K562 (cell line): ENCODE measurements around the gene KRT35. TPM values are rescaled to one million over a fixed set of nuclear protein-coding genes. Genes with fewer than 3 reads are reported as not detected.

Experiments
- ATAC-seq: fragments of 200-7000 bp; cut with Tn5 transposase; 3 replicates; pipeline ENCODE4 v1.9.1; 2020; ENCODE audit warnings: moderate library complexity
- BruUV-seq: library from RNA; stranded (reverse); fragments of 400-500 nt; replicated peaks from 2 replicates; lab custom pipeline; 2021; lab: Mats Ljungman, UMichigan
- CTCF ChIA-PET: fragments of 300-600 bp; formaldehyde crosslinking; extraction: SDS; loops from one replicate; lab custom pipeline; 2021; ENCODE audit warnings: low intra/inter-chr PET ratio; lab: Yijun Ruan, JAX
- POLR2A ChIA-PET: fragments of 300-600, 350-650 bp; sonication (Branson Sonifier 250); formaldehyde crosslinking; extraction: SDS; loops from one replicate; lab custom pipeline; 2021; ENCODE audit warnings: antibody characterized with exemption, inconsistent platforms; lab: Yijun Ruan, JAX
- DNase-seq, 4 experiments: peaks; one replicate each; pipeline versions ENCODE4 v3.0.0 to v3.0.0-alpha.2; 2011 to 2018; ENCODE audit warnings: low spot score in 3 of 4, mixed read lengths in 3 of 4; ENCODE audit errors: extremely low read depth in 1 of 4
- FAIRE-seq: peaks from 2 replicates; lab custom pipeline; 2011; peaks lifted over from hg19 to GRCh38; lab: Jason Lieb, UNC
- H2AFZ ChIP-seq: 2 replicates; pipeline ENCODE4 v1.6.0; 2011; ENCODE audit warnings: low read depth, low read length, control low read depth, inconsistent platforms
- H3K27ac ChIP-seq: fragments of 200-600 bp; 3 replicates; pipeline ENCODE4 v1.8.0; 2011; ENCODE audit warnings: low read depth, mild to moderate bottlenecking, control low read depth, inconsistent platforms, low read length, moderate library complexity, mixed read lengths; ENCODE audit errors: extremely low read depth
- H3K27me3 ChIP-seq, 2 experiments: fragments of 300-600 bp in 1 of 2; 2 replicates in 1 of 2; 3 replicates in 1 of 2; pipeline versions ENCODE4 v1.6.0 to v1.8.0; 2011; ENCODE audit warnings: inconsistent platforms in 2 of 2, low read length in 2 of 2, mild to moderate bottlenecking in 1 of 2, mixed read lengths in 1 of 2, moderate library complexity in 1 of 2; ENCODE audit not compliant: control insufficient read depth in 2 of 2, insufficient read depth in 2 of 2
- H3K36me3 ChIP-seq: fragments of 300-600 bp; 3 replicates; pipeline ENCODE4 v1.8.0; 2011; ENCODE audit warnings: mild to moderate bottlenecking, low read length, inconsistent platforms; ENCODE audit not compliant: control insufficient read depth, insufficient read depth
- H3K4me1 ChIP-seq, 2 experiments: fragments of 200-600 bp in 1 of 2; replicated peaks in 1 of 2; 2 replicates in 1 of 2; 3 replicates in 1 of 2; pipeline versions ENCODE4 v1.5.1 to v1.8.0; 2011; ENCODE audit warnings: inconsistent platforms in 2 of 2, low read length in 2 of 2, mild to moderate bottlenecking in 1 of 2, mixed read lengths in 1 of 2, moderate library complexity in 1 of 2; ENCODE audit not compliant: control insufficient read depth in 2 of 2, insufficient read depth in 2 of 2
- H3K4me2 ChIP-seq: 2 replicates; pipeline ENCODE4 v1.6.1; 2011; ENCODE audit warnings: low read length, control low read depth, inconsistent platforms, mixed read lengths; ENCODE audit not compliant: insufficient read depth
- H3K4me3 ChIP-seq: fragments of 200-600 bp; sonication (generic), shearing (Covaris generic); 2 replicates; pipeline ENCODE4 v1.5.1; 2016; ENCODE audit warnings: control low read depth, inconsistent platforms
- H3K79me2 ChIP-seq: fragments of 200-600 bp; 3 replicates; pipeline ENCODE4 v1.8.0; 2011; ENCODE audit warnings: low read length, inconsistent platforms; ENCODE audit not compliant: control insufficient read depth, insufficient read depth
- H3K9ac ChIP-seq, 2 experiments: 2 replicates each; pipeline versions ENCODE4 v1.6.0 to v1.6.1; 2011; ENCODE audit warnings: low read depth in 2 of 2, low read length in 2 of 2, control low read depth in 1 of 2, inconsistent platforms in 1 of 2, mild to moderate bottlenecking in 1 of 2, mixed read lengths in 1 of 2; ENCODE audit not compliant: insufficient read depth in 1 of 2
- H3K9me1 ChIP-seq: one replicate; pipeline ENCODE4 v1.6.0; 2011; ENCODE audit warnings: inconsistent platforms, mild to moderate bottlenecking, low read length, moderate library complexity; ENCODE audit not compliant: control insufficient read depth, insufficient read depth
- H3K9me3 ChIP-seq: replicated peaks from 2 replicates; pipeline ENCODE4 v1.5.1; 2011; ENCODE audit warnings: low read depth, low read length, inconsistent platforms; ENCODE audit not compliant: control insufficient read depth, insufficient read depth
- H4K20me1 ChIP-seq: replicated peaks from 2 replicates; pipeline ENCODE4 v1.6.1; 2011; ENCODE audit warnings: low read length, inconsistent platforms, mixed read lengths; ENCODE audit not compliant: control insufficient read depth, insufficient read depth
- CCAR2 ChIP-seq: fragments of 200-400 bp; formaldehyde crosslinking; IDR thresholded peaks from 2 replicates; pipeline ENCODE4 v1.6.1; 2017; ENCODE audit warnings: mild to moderate bottlenecking, low read depth, low read length
- ZKSCAN1 ChIP-seq: fragments of 150-350 bp; IDR thresholded peaks from 2 replicates; pipeline ENCODE4 v1.6.1; 2016; ENCODE audit warnings: low read depth, low read length
- ZNF253 ChIP-seq: fragments of 250-450 bp; sonication (Bioruptor Pico); conservative IDR thresholded peaks from 2 replicates; pipeline ENCODE4 v1.6.1; 2021; ENCODE audit warnings: mild to moderate bottlenecking
- ZNF324 ChIP-seq: fragments of 250-450 bp; sonication (Bioruptor Pico); IDR thresholded peaks from 2 replicates; pipeline ENCODE4 v1.4.0; 2020; ENCODE audit warnings: mild to moderate bottlenecking
- WGBS: fragments of 100-300 bp; shearing (Covaris generic); methylation state at CpG from one replicate; pipeline ENCODE4 v1.1.6; 2016; ENCODE audit warnings: low coverage, mixed read lengths; ENCODE audit not compliant: insufficient coverage; ENCODE audit errors: missing lambda C conversion rate; 5-methylcytosine and 5-hydroxymethylcytosine counted together
- in situ Hi-C: fragments of 300-500 bp; cut with MboI; formaldehyde crosslinking; loops from 4 replicates; pipeline ENCODE4 v1.15.0; 2018; ENCODE audit warnings: inconsistent platforms, mixed read lengths
- intact Hi-C: fragments of 100-400 bp; cut with micrococcal nuclease; formaldehyde crosslinking; loops from 2 replicates; pipeline ENCODE4 v1.14.2; 2022
- polyA plus RNA-seq, 8 experiments: library from polyadenylated mRNA; depleted of rRNA in 4 of 8; stranded (reverse) in 5 of 8; unstranded in 3 of 8; fragments of >200 nt; fragmentation: Nextera tagmentation in 2 of 8; fragmentation: Illumina TruSeq in 1 of 8; extraction: Ambion mirVana in 2 of 8; extraction: Trizol in 1 of 8; gene quantifications; 2 replicates each; pipeline versions ENCODE4 v1.2.1 to v1.2.3, GENCODE V29; 2011 to 2014; ENCODE audit warnings: inconsistent platforms in 1 of 8, missing spikeins in 1 of 8
- total RNA-seq, 7 experiments: library from RNA; depleted of rRNA in 6 of 7; stranded (reverse); fragments of >200 nt in 6 of 7; fragmentation: Illumina TruSeq in 2 of 7; extraction: Trizol in 2 of 7; gene quantifications; 2 replicates each; pipeline versions ENCODE4 v1.2.1 to v1.2.3, GENCODE V29; 2011 to 2021; ENCODE audit warnings: low replicate concordance in 1 of 7
- TF ChIP-seq, protein P1 (sequence below): conservative IDR thresholded peaks from 2 replicates; pipeline ENCODE4 v1.6.1; 2011; ENCODE audit warnings: low read depth, mild to moderate bottlenecking, low read length; ENCODE audit not compliant: control insufficient read depth
- TF ChIP-seq, protein P2 (sequence below), 2 experiments: IDR thresholded peaks; 2 replicates each; pipeline ENCODE4 v1.6.1; 2012; ENCODE audit warnings: improper control_type of control experiment in 2 of 2, low read depth in 2 of 2, low read length in 2 of 2, borderline replicate concordance in 1 of 2
- TF ChIP-seq, protein P3 (sequence below): fragments of 450-650 bp; IDR thresholded peaks from 2 replicates; pipeline ENCODE4 v1.6.1; 2016; ENCODE audit warnings: borderline replicate concordance
- TF ChIP-seq, protein P4 (sequence below): sonication (generic); formaldehyde crosslinking; IDR thresholded peaks from 2 replicates; pipeline ENCODE4 v1.8.1; 2022; ENCODE audit warnings: missing genetic modification reagents

KRT35 gene
- total and polyA plus RNA-seq, 9 of the 15 experiments (the other 6 are each of a cell fraction or from before 2014, with no cell fraction given) = not detected

DNA sequence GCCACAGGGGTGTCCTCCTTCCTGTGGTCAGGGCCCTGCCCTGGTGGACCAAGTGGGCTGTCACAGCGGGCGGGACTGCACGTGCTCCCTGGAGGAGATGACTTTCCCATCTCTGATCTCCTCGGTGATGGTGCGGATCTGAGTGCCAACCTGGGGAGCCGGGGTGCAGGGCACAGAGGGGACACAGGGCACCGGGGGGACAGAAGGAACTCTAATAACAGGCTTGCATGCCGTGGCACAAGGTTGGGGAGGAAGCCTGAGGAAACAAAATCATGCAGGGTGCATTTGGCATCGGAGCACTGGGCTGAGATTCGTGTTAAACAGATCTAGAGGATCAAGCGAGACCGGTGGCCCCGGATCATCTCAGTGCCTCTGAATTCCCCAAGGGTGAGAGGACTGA lies 5.4 kb upstream of the KRT35 start (continued):
- TF ChIP-seq, protein P1, sequence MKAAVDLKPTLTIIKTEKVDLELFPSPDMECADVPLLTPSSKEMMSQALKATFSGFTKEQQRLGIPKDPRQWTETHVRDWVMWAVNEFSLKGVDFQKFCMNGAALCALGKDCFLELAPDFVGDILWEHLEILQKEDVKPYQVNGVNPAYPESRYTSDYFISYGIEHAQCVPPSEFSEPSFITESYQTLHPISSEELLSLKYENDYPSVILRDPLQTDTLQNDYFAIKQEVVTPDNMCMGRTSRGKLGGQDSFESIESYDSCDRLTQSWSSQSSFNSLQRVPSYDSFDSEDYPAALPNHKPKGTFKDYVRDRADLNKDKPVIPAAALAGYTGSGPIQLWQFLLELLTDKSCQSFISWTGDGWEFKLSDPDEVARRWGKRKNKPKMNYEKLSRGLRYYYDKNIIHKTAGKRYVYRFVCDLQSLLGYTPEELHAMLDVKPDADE = no peak
- TF ChIP-seq, all 486 proteins: peak for 0

DNA sequence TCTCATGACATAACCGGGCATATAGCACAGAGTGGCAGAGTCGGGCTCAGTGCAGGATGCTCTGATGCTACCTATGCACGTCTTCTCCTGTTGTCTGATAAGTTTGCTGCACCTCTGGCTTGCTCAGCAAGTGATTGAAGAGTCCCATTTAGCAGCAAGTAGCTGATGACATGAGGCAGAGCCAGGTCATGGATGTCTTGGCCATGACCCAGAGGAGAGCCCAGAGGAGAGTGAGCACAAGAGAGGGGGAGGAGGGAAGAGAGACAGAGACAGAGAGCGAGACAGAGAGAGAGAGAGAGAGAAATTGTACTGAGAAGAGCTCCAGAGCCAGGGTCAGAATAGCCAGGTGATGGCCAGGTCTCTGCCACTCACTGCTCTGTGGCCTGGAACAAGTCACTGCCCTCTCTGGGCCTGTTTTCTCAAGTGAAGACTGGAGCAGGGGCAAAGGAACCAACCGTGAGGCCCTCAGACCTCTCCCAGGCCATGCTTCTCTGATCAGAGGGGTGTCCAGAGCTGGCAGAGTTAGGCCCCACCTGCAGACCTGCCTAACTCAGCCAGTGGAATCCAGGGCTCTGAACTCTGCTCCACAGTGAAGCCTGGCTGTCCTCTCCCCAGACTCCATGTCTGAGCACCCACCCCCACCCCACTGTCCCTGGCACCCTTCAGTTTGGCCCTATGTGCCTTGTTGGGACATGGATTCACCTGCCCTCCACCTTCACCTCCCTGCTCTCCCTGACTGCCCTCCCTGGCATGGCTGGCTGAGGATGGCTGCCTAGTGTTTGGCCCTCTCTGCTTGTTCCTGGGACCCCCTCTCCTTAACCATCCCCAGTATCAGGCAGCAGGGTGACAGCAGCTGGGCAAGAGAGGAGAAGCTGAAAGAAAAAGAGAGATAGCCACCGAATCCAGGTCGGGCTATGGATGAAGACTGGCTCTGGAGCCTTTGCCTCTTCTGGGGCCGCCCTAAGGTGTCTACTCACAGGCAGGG lies 4.3 kb upstream of the KRT35 start:
- intact Hi-C loops = loop anchor here (10.0 kb wide), 1 partner anchor 180 kb away; no protein-coding TSS in a partner anchor
- TF ChIP-seq, protein P2, sequence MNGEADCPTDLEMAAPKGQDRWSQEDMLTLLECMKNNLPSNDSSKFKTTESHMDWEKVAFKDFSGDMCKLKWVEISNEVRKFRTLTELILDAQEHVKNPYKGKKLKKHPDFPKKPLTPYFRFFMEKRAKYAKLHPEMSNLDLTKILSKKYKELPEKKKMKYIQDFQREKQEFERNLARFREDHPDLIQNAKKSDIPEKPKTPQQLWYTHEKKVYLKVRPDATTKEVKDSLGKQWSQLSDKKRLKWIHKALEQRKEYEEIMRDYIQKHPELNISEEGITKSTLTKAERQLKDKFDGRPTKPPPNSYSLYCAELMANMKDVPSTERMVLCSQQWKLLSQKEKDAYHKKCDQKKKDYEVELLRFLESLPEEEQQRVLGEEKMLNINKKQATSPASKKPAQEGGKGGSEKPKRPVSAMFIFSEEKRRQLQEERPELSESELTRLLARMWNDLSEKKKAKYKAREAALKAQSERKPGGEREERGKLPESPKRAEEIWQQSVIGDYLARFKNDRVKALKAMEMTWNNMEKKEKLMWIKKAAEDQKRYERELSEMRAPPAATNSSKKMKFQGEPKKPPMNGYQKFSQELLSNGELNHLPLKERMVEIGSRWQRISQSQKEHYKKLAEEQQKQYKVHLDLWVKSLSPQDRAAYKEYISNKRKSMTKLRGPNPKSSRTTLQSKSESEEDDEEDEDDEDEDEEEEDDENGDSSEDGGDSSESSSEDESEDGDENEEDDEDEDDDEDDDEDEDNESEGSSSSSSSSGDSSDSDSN (IDR thresholded peaks at IDR 0.05; ENCODE audit: borderline replicate concordance in 1 of 2, low read depth in 2 of 2, low read length in 2 of 2) = no peak
- TF ChIP-seq, protein P3, sequence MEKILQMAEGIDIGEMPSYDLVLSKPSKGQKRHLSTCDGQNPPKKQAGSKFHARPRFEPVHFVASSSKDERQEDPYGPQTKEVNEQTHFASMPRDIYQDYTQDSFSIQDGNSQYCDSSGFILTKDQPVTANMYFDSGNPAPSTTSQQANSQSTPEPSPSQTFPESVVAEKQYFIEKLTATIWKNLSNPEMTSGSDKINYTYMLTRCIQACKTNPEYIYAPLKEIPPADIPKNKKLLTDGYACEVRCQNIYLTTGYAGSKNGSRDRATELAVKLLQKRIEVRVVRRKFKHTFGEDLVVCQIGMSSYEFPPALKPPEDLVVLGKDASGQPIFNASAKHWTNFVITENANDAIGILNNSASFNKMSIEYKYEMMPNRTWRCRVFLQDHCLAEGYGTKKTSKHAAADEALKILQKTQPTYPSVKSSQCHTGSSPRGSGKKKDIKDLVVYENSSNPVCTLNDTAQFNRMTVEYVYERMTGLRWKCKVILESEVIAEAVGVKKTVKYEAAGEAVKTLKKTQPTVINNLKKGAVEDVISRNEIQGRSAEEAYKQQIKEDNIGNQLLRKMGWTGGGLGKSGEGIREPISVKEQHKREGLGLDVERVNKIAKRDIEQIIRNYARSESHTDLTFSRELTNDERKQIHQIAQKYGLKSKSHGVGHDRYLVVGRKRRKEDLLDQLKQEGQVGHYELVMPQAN = no peak
- TF ChIP-seq ZKSCAN1 (no peak), ZNF324 (CRISPR knock-in tag) (no peak), CCAR2 (no peak), ZNF253 (CRISPR knock-in tag) (no peak)
- TF ChIP-seq, protein P4, sequence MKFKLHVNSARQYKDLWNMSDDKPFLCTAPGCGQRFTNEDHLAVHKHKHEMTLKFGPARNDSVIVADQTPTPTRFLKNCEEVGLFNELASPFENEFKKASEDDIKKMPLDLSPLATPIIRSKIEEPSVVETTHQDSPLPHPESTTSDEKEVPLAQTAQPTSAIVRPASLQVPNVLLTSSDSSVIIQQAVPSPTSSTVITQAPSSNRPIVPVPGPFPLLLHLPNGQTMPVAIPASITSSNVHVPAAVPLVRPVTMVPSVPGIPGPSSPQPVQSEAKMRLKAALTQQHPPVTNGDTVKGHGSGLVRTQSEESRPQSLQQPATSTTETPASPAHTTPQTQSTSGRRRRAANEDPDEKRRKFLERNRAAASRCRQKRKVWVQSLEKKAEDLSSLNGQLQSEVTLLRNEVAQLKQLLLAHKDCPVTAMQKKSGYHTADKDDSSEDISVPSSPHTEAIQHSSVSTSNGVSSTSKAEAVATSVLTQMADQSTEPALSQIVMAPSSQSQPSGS (CRISPR knock-in tag) = no peak

More for the DNA sequence above, 4.3 kb upstream of the KRT35 start:
- BruUV-seq = no TSS peak
- no peak overlapping the region for H2AFZ ChIP-seq
- H3K9ac ChIP-seq = no peak overlapping the region
- no peaks in the 10 kb centered on the region for H3K79me2 ChIP-seq
- peaks cover 9 to 22% of the 10 kb centered on the region in 2 experiments; a peak in 4 of 5 replicates for H3K4me1 ChIP-seq
- DNase-seq (no peak), ATAC-seq (no peak), FAIRE-seq (no peak)
- H3K36me3 ChIP-seq = no peaks in the 10 kb centered on the region
- POLR2A ChIA-PET = interaction anchor here (1.0 to 2.3 kb wide), 3 partner anchors 22 to 64 kb away, joined by 3 to 6 read pairs (median 4); partner anchors contain the start of gene KRT19
- WGBS = 5% methylated on average over 8 of the region's 8 CpGs
- no peaks in the 10 kb centered on the region for H3K9me1 ChIP-seq
- H3K4me3 ChIP-seq = no peak overlapping the region
- no peak overlapping the region for H3K27ac ChIP-seq
- H3K9me3 ChIP-seq = no peaks in the 10 kb centered on the region
- no peak overlapping the region for H3K4me2 ChIP-seq
- CTCF ChIA-PET = interaction anchor here (2.9 kb wide), 1 partner anchor 64 kb away, joined by 14 read pairs; no protein-coding TSS in a partner anchor
- in situ Hi-C loops = loop anchor here (5.0 kb wide), 1 partner anchor 62 kb away; no protein-coding TSS in a partner anchor
- H4K20me1 ChIP-seq = peaks cover 12% of the 10 kb centered on the region
- peaks cover 10 to 45% of the 10 kb centered on the region in 2 experiments; a peak in 3 of 5 replicates for H3K27me3 ChIP-seq
